WTC11 (cell line): Measurements from ENCODE around the gene HOXA5. TPM values are rescaled to one million over a fixed set of nuclear protein-coding genes. Genes with fewer than 3 reads are reported as not detected.
A peak's percentile ranks its signal among the peaks of the same experiment; 100 is the strongest.

Experiments used
- ATAC-seq: fragments of 200-7000 bp; cut with Tn5 transposase; 2 replicates; pipeline ENCODE4 v1.10.0; 2021; ENCODE audit warnings: mild to moderate bottlenecking, moderate library complexity
- CTCF ChIA-PET: fragments of 300-600 bp; sonication (Branson Sonifier 250); formaldehyde crosslinking; loops from one replicate; lab custom pipeline; 2021; ENCODE audit warnings: antibody characterized with exemption; lab: Charles Lee
- POLR2A ChIA-PET: fragments of 350-600 bp; sonication (Branson Sonifier 250); formaldehyde crosslinking; loops from one replicate; lab custom pipeline; 2021; ENCODE audit warnings: antibody characterized with exemption; lab: Charles Lee
- DNase-seq: peaks from one replicate; pipeline ENCODE4 v3.0.0; 2021; ENCODE audit warnings: low spot score
- H3K27ac Mint-ChIP-seq: 2 replicates; pipeline ENCODE4 v1.8.0; 2021; ENCODE audit warnings: mixed read lengths
- H3K27me3 Mint-ChIP-seq: 2 replicates; pipeline ENCODE4 v1.8.0; 2021; ENCODE audit warnings: low read depth, mild to moderate bottlenecking, moderate library complexity, mixed read lengths
- H3K36me3 Mint-ChIP-seq: 2 replicates; pipeline ENCODE4 v1.8.0; 2021; ENCODE audit warnings: mixed read lengths
- H3K4me1 Mint-ChIP-seq: 2 replicates; pipeline ENCODE4 v1.8.0; 2022; ENCODE audit warnings: mixed read lengths
- H3K4me3 Mint-ChIP-seq: 2 replicates; pipeline ENCODE4 v1.8.0; 2021; ENCODE audit warnings: mild to moderate bottlenecking, moderate library complexity, mixed read lengths
- H3K9me3 Mint-ChIP-seq: 2 replicates; pipeline ENCODE4 v1.8.0; 2021; ENCODE audit warnings: mixed read lengths
- ARID4B ChIP-seq: sonication (generic); formaldehyde crosslinking; IDR thresholded peaks from 2 replicates; pipeline ENCODE4 v1.8.0; 2023; ENCODE audit warnings: missing genetic modification reagents, mild to moderate bottlenecking, borderline replicate concordance
- ATF6 ChIP-seq: sonication (generic); formaldehyde crosslinking; IDR thresholded peaks from 2 replicates; pipeline ENCODE4 v1.8.1; 2023; ENCODE audit warnings: mild to moderate bottlenecking, missing genetic modification reagents
- EMX1 ChIP-seq: fragments of 250-450 bp; sonication (Bioruptor Pico); IDR thresholded peaks from 2 replicates; pipeline ENCODE4 v1.8.0; 2021; ENCODE audit warnings: mild to moderate bottlenecking
- FOXK1 ChIP-seq: sonication (generic); formaldehyde crosslinking; IDR thresholded peaks from 2 replicates; pipeline ENCODE4 v1.8.0; 2022; ENCODE audit warnings: mild to moderate bottlenecking, moderate library complexity, missing genetic modification reagents
- GABPB1 ChIP-seq: sonication (generic); formaldehyde crosslinking; IDR thresholded peaks from 2 replicates; pipeline ENCODE4 v1.8.1; 2023; ENCODE audit warnings: mild to moderate bottlenecking, missing genetic modification reagents
- KAT7 ChIP-seq: sonication (generic); formaldehyde crosslinking; IDR thresholded peaks from 2 replicates; pipeline ENCODE4 v1.8.1; 2023; ENCODE audit warnings: missing genetic modification reagents, mild to moderate bottlenecking, borderline replicate concordance
- NFE2L1 ChIP-seq: sonication (generic); formaldehyde crosslinking; IDR thresholded peaks from 2 replicates; pipeline ENCODE4 v1.8.1; 2023; ENCODE audit warnings: missing genetic modification reagents
- NR3C1 ChIP-seq: sonication (generic); formaldehyde crosslinking; conservative IDR thresholded peaks from 2 replicates; pipeline ENCODE4 v1.8.1; 2023; ENCODE audit warnings: low read depth, mild to moderate bottlenecking, missing genetic modification reagents
- RORB ChIP-seq: fragments of 250-450 bp; sonication (Bioruptor Pico); IDR thresholded peaks from 2 replicates; pipeline ENCODE4 v1.9.0; 2021; ENCODE audit warnings: mild to moderate bottlenecking
- SMAD4 ChIP-seq: sonication (generic); formaldehyde crosslinking; IDR thresholded peaks from 2 replicates; pipeline ENCODE4 v1.8.0; 2022; ENCODE audit warnings: mild to moderate bottlenecking, missing genetic modification reagents
- TEAD4 ChIP-seq: sonication (generic); formaldehyde crosslinking; IDR thresholded peaks from 2 replicates; pipeline ENCODE4 v1.8.0; 2022; ENCODE audit warnings: mild to moderate bottlenecking, missing genetic modification reagents
- USF2 ChIP-seq: sonication (generic); formaldehyde crosslinking; IDR thresholded peaks from 2 replicates; pipeline ENCODE4 v1.8.1; 2023; ENCODE audit warnings: mild to moderate bottlenecking, missing genetic modification reagents, moderate library complexity
- ZBTB21 ChIP-seq: sonication (generic); formaldehyde crosslinking; IDR thresholded peaks from 2 replicates; pipeline ENCODE4 v1.8.1; 2023; ENCODE audit warnings: mild to moderate bottlenecking, missing genetic modification reagents, borderline replicate concordance
- ZSCAN18 ChIP-seq: fragments of 250-450 bp; sonication (Bioruptor Pico); IDR thresholded peaks from 2 replicates; pipeline ENCODE4 v2.1.2; 2022; ENCODE audit warnings: mild to moderate bottlenecking, moderate library complexity
- total RNA-seq: library from RNA; stranded (reverse); gene quantifications from 3 replicates; pipeline ENCODE4 v1.2.3, GENCODE V29; 2021

The HOXA5 gene
- total RNA-seq, 1 experiment from 2014 or later, result not detected

- no peaks in the 10 kb centered on the region for H3K36me3 Mint-ChIP-seq
- no peaks in the 10 kb centered on the region for H3K9me3 Mint-ChIP-seq
- TF ChIP-seq GABPB1 (no peak), RORB (CRISPR knock-in tag) (no peak), SMAD4 (CRISPR knock-in tag) (no peak), USF2 (no peak), ARID4B (CRISPR knock-in tag) (no peak), ATF6 (CRISPR knock-in tag) (no peak), ZBTB21 (CRISPR knock-in tag) (no peak), FOXK1 (CRISPR knock-in tag) (no peak), ZSCAN18 (CRISPR knock-in tag) (no peak), KAT7 (CRISPR knock-in tag) (no peak)
- H3K27me3 Mint-ChIP-seq, result peaks cover 100% of the 10 kb centered on the region
- no peak for DNase-seq
- H3K4me1 Mint-ChIP-seq, result peaks cover 9% of the 10 kb centered on the region
- H3K27ac Mint-ChIP-seq, result no peak overlapping the region
- ChIA-PET POLR2A (no interaction called here), CTCF (interaction anchor here (0.9 to 1.9 kb wide), 4 partner anchors 27 to 56 kb away, joined by 4 to 6 read pairs (median 4); partner anchors contain the start of gene HOXA3)
- no peak overlapping the region for H3K4me3 Mint-ChIP-seq
- peak; percentile 25 for ATAC-seq
Measured at GRCh38 chr7:27123477-27124053, 19.9 kb downstream of the HOXA5 start.

GRCh38 chr7:27123007-27123476 is 20.4 kb downstream of the HOXA5 start:
- Mint-ChIP-seq H3K27ac (no peak overlapping the region), H3K9me3 (no peaks in the 10 kb centered on the region), H3K4me1 (peaks cover 11% of the 10 kb centered on the region), H3K36me3 (no peaks in the 10 kb centered on the region), H3K27me3 (peaks cover 100% of the 10 kb centered on the region), H3K4me3 (no peak overlapping the region)
- ATAC-seq (peak; percentile 64), DNase-seq (no peak)
- TF ChIP-seq KAT7 (CRISPR knock-in tag), result no peak
- peak; percentile 26; the same call in 1 of the 2 replicates for TF ChIP-seq GABPB1
- no peak for TF ChIP-seq TEAD4 (CRISPR knock-in tag)
- no peak for TF ChIP-seq ATF6 (CRISPR knock-in tag)
- no peak for TF ChIP-seq EMX1 (CRISPR knock-in tag)
- no peak for TF ChIP-seq NFE2L1
- TF ChIP-seq NR3C1 (CRISPR knock-in tag), result no peak
- ChIA-PET CTCF (interaction anchor here (0.9 to 1.9 kb wide), 4 partner anchors 28 to 57 kb away, joined by 4 to 6 read pairs (median 4); partner anchors contain the start of gene HOXA3), POLR2A (no interaction called here)
